HG03571 (cell line): ENCODE measurements around the gene USO1.
"Not testable (repeated sequence)": the region's sequence is repeated elsewhere in the genome, so short reads cannot be mapped to it uniquely, and the experiment has no call there.

Experiments used
- ATAC-seq: cut with Tn5 transposase; IDR thresholded peaks from one replicate; pipeline ENCODE4 v1.9.1; 2021; ENCODE audit not compliant: unreplicated experiment

The USO1 gene

DNA sequence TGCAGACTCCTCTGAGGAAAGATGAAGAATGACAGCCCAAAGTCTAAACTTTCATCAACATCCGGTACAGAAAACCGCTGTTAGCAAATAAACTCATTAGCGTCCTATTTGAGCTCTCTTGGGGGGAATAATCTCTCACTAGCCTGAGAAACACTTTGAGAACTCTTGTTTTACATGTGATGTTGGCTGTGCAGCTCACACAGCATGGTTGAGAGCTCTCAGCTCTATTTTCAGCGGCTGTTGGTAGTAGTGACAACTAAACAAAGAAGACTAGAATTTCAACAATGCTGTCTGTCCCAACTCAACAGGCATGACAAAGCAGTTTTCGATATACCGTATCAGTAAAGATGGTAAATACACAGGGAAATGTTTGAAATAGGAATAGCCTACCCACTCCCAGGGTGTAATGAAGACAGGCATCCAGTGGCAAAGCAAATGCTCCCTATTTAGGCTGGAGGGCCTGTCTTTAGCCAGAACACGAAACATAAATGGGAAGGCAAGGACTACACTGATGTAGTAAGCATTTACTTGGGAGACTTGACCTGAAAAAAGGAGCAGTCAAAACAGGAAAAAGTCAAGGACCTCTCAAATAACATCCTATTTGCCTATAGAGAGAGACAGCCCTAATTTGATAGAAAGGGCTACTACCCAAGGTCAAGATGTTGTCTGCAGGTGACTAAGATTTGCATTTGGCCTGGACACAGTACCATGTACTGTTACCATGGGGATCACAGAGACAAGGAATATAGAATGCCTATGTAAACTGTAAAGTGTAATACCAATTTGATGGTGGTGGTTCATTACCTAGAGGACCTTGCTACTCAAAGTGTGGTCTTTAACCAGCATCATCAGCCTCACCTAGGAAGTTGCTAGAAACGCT is 117.5 kb downstream of the USO1 start:
- ATAC-seq = no peak

DNA sequence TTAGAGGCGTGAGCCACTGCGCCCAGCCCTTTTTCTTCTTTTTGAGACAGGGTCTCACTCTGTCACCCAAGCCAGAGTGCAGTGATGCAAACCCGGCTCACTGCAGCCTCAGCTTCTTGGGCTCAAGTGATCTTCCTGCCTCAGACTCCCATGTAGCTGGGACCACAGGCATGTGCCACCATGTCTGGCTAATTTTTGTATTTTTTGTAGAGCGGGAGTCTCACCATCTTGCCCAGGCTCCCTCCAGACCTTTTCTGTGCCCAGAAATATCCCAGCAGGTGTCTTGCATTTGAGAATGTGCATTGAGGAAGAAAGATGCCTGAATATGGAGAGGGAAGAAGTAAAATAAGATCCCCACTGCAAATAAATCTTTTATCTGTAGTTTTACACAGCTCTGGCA is 119.2 kb downstream of the USO1 start:
- no peak for ATAC-seq

DNA sequence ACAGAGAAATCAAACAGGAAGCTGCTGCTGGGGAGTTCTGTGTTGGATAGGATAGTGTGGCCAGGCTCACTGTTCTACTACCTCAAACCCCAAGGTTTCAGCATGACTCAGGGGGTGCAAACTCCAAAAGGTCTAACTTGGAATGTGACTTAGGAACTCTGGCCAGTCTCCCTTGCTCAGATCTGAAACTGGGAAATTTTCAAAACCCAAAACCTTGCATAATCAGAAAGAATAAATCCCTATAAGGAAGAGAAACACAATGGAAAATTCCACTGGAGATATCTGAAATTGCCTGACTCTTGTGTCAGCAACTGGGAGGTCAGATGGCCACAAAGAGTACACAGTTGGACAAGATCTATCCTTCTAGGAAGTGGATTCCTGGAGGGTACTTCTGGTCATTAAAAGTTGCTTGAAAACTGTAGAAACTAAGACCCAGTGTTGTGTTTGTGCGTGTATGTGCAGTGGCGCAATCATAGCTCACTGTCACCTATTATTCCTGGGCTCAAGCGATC is 119.8 kb downstream of the USO1 start:
- ATAC-seq = no peak

DNA sequence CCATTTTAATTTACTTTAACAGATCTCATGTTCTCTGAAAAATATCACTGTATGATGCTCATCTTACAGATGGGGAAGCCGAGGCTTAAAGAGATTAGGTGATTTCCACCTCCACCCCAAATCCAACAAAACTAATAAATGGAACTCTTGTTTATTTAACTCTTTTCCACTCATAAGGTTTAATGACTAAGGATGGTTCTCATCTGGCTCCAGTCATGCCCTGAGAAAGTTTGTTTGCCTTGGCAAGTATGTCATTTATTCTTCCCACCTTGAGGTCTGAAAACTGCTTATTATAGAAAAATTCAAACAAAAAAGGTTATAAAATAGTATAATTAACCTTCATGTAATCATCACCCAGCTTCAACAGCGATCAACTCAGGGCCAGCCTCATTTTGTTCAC is 121.6 kb downstream of the USO1 start:
- no peak for ATAC-seq

DNA sequence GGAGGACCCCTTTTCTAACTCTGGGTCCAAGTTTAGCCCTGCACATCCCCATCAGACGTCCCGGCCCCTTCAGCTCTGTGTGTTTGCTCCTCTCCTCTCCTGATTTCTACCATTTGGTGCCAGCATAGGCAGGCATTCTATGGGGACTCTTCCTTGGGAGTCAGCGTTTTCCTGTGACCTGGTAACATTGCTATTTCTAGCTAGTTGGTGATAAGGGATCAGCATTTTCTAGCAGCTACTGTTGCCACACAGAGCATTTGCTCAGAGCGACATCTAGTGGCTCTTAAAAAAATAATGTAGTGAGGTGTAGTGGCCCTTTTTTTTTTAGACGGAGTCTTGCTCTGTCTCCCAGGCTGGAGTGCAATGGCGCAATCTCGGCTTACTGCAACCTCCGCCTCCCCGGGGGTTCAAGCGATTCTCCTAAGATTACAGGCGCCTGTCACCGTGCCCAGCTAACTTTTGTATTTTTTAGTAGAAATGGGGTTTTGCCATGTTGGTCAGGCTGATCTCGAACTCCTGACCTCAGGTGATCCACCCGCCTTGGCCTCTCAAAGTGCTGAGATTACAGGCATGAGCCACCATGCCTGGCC is 123.9 kb downstream of the USO1 start:
- not testable (repeated sequence) for ATAC-seq

DNA sequence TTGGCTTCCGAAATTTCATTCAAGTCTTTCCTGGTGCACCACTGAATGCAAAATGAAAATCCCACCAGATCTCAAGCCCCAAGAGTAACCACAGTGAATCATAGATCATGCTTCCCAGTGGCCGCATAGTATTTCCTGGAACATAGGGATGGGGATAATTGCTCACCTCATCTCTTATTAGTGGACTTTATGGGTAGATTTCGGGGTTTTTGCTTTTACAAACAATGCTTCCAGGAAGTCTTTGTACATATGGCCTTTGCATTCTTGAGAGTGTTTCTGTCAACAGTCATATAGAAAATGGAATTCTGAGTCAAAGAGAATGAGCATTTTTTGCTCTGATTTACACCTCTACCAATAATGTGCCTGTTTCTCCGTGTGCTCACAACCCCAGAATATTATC is 124.5 kb downstream of the USO1 start:
- no peak for ATAC-seq

DNA sequence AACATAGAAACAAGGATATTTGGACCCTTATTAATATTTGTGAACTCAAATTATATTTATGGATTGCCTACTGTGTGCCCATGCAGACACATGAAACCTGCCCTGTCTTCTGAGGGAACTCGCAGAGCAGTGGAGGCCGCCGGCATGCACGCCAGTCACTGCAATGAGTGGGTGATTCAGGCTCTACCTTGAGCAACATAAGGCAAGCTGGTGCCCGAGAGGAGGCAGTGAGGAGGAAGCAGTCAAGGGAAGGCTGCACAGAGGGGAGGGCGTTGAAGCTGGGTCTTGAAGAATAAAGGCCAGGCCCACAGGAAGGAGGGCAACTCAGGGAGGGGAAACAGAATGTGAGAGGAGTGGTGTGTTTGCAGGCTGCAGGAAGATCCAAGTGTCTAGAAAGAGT is 125.1 kb downstream of the USO1 start:
- no peak for ATAC-seq

DNA sequence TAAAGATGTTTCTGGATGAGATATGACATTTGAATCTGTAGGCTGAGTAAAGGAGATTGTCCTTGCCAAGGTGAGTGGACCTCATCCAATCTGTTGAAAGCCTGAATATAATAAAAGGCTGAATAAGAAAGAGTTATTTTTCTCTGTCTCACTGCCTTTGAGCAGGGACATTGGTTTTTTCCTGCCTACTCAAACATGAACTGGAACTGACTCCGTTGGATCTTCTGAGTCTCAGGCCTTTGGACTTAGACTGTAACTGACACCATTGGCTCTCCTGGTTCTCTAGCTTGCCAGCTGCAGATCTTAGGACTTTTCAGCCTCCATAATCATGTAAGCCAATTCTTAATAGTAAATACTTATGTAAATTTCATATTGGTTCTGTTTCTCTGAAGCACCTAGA is 134.3 kb downstream of the USO1 start:
- ATAC-seq = no peak

DNA sequence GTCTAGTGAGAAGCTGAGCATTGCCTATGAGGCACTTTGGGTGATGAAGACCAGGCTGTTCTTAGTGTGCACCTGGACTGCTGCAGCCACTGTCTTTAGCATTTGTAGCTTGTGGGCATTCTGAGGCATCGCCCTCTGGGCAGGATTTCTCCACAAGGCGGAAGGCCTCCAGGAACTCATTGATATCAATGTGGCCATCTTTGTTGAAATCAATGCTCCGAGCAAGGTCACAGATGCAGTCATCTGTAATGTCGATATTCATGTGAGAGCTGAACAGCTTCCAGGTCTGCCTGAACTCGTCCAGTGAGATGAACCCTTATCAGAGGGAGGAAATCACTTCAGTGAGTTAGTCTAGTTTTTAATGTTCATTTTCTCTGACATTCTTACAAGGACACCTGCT is 136.2 kb downstream of the USO1 start:
- no peak for ATAC-seq
